Measurements from ENCODE around the gene GGTLC2.
"Not testable (repeated sequence)": the region's sequence is repeated elsewhere in the genome, so short reads cannot be mapped to it uniquely, and the experiment has no call there.

The GGTLC2 gene

DNA sequence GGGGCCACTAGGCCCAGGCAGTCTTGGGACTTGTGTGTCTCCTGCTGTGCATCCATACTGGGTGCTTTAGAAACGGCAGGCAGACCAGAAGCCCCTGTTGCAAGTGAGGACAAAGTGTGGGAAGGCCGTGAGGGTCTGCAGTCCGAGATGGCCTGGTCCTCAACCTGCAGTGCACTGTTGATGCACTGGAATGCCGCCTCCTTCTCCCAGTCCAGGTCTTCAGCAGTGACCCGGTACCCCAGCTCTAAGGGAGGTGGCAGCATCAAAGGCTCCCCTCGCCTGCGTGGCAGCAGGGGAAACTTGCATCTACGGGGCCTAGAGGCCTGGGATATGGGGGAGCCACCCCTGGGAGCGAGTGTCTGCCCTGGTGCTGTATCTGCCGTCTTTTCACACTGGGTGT, 2.2 kb upstream of the GGTLC2 start:
- DNase-seq = not testable (repeated sequence)

- DNase-seq = not testable (repeated sequence)
Measured at GRCh38 chr22:22645969-22646368, 1.6 kb downstream of the GGTLC2 start.

- DNase-seq = not testable (repeated sequence)
Measured at GRCh38 chr22:22647952-22648351, 3.5 kb downstream of the GGTLC2 start.

DNA sequence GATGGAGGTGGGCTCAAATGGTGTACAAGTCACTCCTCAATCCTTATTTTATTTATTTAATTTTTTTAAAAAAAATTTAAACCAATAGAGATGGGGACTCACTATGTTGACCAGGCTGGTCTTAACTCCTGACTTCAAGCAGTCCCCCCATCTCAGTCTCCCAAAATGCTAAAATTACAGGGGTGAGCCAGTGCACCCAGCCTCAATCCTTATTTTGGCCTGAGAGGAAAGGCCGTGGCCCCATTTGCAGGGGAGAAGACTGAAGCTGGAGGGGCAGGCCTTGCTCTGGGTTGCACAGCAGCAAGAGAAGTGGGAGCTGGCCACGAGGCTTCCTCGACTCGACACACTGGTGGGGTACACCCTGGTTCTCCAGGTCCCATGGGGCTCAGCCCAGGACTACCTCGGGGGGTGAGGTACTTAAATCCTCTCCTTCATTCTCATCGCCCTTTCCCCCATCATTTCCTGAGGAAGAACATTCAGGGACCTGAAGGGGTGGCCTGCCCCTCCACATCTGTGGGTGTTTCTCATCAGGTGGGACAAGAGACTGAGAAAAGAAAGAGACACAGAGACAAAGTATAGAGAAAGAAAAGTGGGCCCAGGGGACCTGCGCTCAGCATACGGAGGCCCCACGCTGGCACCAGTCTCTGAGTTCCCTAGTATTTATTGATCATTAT, 4.6 kb downstream of the GGTLC2 start:
- DNase-seq = not testable (repeated sequence)

DNA sequence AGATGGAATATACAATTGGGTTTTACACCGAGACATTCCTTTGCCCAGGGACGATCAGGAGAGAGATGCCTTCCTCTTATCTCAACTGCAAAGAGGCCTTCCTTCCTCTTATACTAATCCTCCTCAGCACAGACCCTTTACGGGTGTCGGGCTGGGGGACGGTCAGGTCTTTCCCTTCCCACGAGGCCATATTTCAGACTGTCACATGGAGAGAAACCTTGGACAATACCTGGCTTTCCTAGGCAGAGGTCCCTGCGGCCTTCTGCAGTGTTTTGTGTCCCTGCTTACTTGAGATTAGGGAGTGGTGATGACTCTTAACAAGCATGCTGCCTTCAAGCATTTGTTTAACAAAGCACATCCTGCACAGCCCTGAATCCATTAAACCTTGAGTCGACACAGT, 5.3 kb downstream of the GGTLC2 start:
- DNase-seq = not testable (repeated sequence)

DNA sequence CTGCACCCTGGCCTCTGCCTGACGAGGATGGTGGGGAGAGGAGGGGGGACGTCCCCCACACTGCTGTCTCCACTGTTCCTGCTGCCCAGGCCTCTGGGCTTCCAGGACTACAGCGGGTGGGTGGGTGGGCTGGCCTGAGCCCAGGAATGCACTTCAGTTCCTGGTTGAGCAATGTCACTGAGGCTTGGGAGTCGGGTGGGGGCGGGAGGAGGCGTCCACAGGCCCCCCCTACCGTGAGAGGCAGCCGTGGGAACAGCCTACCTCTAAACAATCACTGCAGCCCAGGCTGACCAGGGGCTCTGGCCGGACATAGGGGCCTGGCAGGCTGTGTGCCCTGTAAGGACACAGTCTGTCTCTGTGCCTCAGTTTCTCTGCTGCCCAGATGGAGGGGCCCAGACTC, 6.0 kb downstream of the GGTLC2 start:
- not testable (repeated sequence) for DNase-seq

GRCh38 chr22:22650803-22651515, 6.5 kb downstream of the GGTLC2 start:
- DNase-seq = not testable (repeated sequence)

GRCh38 chr22:22651593-22651992, 7.2 kb downstream of the GGTLC2 start:
- DNase-seq = not testable (repeated sequence)

- DNase-seq = not testable (repeated sequence)
Measured at GRCh38 chr22:22652102-22652501, 7.7 kb downstream of the GGTLC2 start.

DNA sequence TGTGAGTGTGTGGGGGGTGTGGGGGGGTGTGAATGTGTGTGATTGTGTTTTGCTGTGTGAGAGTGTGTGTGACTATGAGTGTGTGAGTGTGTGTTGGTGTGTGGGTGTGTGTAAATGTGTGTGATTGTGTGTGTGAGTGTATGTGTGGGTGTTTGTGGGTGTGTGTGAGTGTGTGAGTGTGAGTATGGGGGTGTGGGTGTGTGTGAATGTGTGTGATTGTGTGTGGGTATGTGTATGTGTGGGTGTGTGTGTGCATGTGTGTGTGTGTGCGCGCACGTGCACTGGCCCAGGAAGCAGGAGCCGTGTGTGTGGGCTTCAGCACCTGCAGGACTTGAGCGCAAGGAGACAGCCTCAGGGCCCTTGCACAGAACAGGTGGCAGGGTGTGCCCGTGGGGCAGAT, 8.2 kb downstream of the GGTLC2 start:
- not testable (repeated sequence) for DNase-seq

- not testable (repeated sequence) for DNase-seq
Measured at GRCh38 chr22:22653677-22654381, 9.4 kb downstream of the GGTLC2 start.

DNA sequence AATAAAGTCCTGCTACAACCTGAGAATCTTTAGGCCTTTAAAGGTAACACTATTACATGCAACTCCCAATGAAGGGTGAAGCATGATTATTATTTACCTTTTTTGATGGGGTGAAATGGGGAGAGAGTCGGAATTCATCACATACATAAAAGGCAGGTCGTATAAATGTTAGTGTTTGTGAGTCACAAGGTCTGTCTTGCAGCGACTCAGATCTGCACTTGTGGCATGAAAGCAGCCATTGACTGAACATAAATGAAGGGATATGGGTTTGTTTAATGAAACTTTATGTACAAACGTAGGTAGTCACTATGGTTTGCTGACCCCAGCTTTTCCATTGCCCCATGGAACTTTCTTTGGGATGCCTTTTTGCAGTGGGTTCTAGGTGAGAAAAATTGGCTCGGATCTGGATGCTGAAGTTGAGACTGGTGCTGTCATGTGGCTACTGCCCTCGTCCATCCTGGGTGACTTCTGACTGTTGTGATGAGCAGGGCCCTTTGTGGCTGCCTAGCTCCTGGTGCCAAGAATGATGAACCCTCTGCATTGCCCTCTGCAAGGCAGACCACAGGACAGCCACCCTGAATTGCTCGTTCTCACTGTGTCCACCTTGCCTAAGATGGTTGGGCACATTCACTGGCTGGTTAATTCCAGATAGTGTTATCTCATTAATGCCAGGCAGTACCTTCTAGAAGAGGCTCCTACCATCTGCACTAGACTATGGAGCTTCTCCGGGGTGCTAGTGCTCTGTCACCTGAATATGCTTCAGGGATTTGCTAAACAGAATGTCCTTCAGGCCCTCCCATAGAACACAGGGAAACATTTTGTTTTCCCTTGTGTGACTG, 11.3 kb downstream of the GGTLC2 start:
- no peak for DNase-seq

- no peak for DNase-seq
Measured at GRCh38 chr22:22657712-22658111, 13.3 kb downstream of the GGTLC2 start.

DNA sequence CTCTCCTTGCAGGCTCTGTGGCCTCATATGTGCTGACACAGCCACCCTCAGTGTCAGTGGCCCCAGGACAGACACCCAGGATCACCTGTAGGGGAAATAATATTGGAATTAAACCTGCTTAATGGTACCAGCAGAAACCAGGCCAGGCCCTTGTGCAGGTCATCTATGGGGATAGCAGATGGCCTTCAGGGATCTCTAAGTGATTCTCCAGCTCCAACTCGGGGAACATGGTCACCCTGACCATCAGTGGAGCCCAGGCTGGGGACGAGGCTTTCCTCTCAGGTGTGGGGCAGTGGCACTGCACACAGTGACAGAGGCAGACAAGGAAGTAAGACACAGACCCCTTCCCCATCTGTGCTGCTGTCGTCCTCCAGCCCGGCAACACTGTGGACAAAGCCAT, 16.9 kb downstream of the GGTLC2 start:
- DNase-seq = no peak

DNA sequence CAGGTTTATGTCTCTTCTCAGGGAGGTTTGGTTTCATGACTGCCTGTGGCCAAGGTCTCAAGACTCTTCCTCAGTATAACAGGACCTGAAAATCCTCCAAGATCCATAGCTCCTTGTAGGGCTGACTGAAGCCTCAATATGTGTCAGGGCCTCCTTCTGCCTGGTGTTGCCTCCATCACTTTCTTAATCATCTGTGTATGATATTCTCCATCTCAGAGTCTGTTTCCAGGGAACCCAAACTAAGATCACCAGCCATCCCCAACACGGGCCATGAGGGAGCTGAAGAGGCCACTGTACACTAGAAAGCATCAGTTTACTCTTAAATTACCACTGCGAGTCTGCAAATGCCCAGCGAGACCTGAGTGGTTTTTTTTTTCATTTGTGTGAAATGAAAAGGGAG, 17.7 kb downstream of the GGTLC2 start:
- DNase-seq = no peak

GRCh38 chr22:22663861-22664800, 19.7 kb downstream of the GGTLC2 start:
- no peak for DNase-seq

- DNase-seq = no peak
Measured at GRCh38 chr22:22666307-22667091, 22.1 kb downstream of the GGTLC2 start.

DNA sequence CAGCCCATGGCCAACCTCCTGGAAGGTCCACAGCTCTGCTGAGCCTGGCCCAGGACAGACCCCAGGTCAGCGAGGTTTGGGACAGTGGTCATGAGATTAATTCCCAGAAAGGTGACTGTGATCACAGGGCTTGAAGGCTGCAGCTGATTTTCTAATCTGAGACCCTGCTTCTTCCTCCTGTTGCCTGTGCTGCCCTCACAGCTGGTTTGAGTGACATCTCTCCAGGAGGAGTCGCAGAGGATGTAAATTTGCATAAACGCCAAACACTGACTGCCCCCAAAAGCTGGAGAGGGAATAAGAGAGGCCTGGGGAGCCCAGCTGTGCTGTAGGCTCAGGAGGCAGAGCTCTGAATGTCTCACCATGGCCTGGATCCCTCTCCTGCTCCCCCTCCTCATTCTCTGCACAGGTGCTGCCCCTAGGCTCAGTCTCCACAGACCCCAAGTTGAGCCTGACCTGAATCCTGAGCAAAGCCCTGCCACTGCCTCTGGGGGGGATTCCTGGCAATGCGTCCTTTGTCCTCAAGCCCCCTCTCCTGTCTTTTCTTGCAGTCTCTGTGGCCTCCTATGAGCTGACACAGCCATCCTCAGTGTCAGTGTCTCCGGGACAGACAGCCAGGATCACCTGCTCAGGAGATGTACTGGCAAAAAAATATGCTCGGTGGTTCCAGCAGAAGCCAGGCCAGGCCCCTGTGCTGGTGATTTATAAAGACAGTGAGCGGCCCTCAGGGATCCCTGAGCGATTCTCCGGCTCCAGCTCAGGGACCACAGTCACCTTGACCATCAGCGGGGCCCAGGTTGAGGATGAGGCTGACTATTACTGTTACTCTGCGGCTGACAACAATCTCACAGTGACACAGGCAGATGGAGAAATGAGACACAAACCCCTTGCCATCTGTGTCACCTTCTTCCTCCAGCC, 23.8 kb downstream of the GGTLC2 start:
- no peak for DNase-seq

DNA sequence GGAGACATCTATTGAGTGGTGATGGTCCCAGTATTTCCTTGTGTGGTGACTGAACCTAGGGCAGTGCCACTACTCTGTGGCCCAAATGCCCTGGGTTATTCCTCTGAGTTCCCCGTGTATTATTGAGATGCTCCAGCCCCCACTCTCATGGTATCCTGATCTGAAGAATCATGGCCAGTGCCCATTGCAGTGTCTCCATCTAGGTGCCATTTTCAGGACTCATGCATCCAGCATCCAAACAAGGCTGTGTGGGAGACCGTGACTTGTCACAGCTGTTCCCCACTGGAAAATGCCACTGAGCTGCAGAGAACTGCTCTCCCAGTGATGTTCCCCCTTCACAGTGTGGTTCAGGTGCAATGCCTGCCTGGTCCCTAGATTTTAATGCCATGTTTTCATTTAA, 24.7 kb downstream of the GGTLC2 start:
- DNase-seq = no peak

All from SIG-M5 (cell line).